SK-N-MC (cell line): Measurements from ENCODE around the gene SLCO4A1.

Experiments used
- DNase-seq: peaks from one replicate; pipeline ENCODE4 v3.0.0-alpha.2; 2011; ENCODE audit warnings: low read depth, low spot score
- H3K27ac ChIP-seq: fragments of 200-600 bp; sonication (generic); 2 replicates; pipeline ENCODE4 v1.5.1; 2016; ENCODE audit warnings: mixed run types
- H3K36me3 ChIP-seq: fragments of 200-600 bp; sonication (generic); 2 replicates; pipeline ENCODE4 v1.6.1; 2017; ENCODE audit warnings: antibody characterized with exemption, low read length, mixed read lengths; ENCODE audit not compliant: insufficient read depth
- H3K4me3 ChIP-seq: fragments of 200-600 bp; sonication (generic); 2 replicates; pipeline ENCODE4 v1.5.1; 2016
- H3K9ac ChIP-seq: fragments of 200-600 bp; sonication (generic); 2 replicates; pipeline ENCODE4 v1.8.0; 2017; ENCODE audit warnings: mixed run types, mixed read lengths; ENCODE audit not compliant: insufficient read length
- H3K9me3 ChIP-seq: fragments of 200-600 bp; sonication (generic); 2 replicates; pipeline ENCODE4 v1.6.1; 2017; ENCODE audit warnings: low read depth, mild to moderate bottlenecking, antibody characterized with exemption, low read length, moderate library complexity, mixed read lengths
- EZH2 ChIP-seq: fragments of 200-600 bp; sonication (generic); IDR thresholded peaks from one replicate; pipeline ENCODE4 v1.6.1; 2017; ENCODE audit warnings: antibody characterized with exemption
- FOXP2 ChIP-seq: optimal IDR thresholded peaks from 2 replicates; pipeline ENCODE3; 2011; ENCODE audit warnings: mild to moderate bottlenecking, moderate library complexity; ENCODE audit not compliant: insufficient read depth; ENCODE audit errors: extremely low read length, control extremely low read depth
- POLR2AphosphoS5 ChIP-seq: IDR thresholded peaks from 2 replicates; pipeline ENCODE4 v1.6.1; 2012; ENCODE audit warnings: mild to moderate bottlenecking, low read depth, low read length, borderline replicate concordance

Gene SLCO4A1

GRCh38 chr20:62637521-62638054, 4.7 kb upstream of the SLCO4A1 start:
- Histone ChIP-seq H3K4me3 (no peak overlapping the region), H3K9me3 (no peaks in the 10 kb centered on the region), H3K9ac (no peak overlapping the region), H3K27ac (no peak overlapping the region), H3K36me3 (no peaks in the 10 kb centered on the region)
- TF ChIP-seq POLR2AphosphoS5 (no peak), FOXP2 (no peak), EZH2 (no peak)
- no peak for DNase-seq

DNA sequence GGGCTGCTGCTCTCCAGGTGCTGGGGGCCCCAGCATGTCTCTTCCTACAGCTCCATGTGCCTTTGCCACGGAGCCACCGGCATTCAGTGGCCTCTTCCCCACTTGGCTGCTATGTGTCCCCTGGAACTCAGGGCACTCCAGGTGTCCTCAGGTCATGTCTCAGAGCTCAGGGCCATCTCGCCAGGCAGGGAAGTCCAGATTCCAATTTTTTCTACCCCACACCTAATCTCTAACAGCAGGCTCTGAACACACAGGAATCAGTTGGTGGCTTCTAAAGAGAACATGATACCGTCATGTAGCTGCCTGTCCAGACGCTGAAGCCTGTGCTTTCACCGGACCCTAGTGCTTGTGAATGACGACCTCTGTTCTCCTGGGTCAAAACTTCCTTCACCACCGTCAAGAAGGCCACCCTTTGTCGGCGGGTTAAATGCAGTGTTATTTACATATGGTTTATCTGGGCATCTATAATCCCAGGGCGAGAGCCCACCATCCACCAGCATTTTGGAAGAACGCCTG, 4.2 kb upstream of the SLCO4A1 start:
- Histone ChIP-seq H3K36me3 (no peaks in the 10 kb centered on the region), H3K9me3 (no peaks in the 10 kb centered on the region), H3K4me3 (no peak overlapping the region), H3K27ac (no peak overlapping the region), H3K9ac (no peak overlapping the region)
- DNase-seq = no peak
- TF ChIP-seq POLR2AphosphoS5 (no peak), EZH2 (no peak), FOXP2 (no peak)

GRCh38 chr20:62638679-62639406, 3.5 kb upstream of the SLCO4A1 start:
- H3K9ac ChIP-seq = no peak overlapping the region
- no peaks in the 10 kb centered on the region for H3K36me3 ChIP-seq
- H3K9me3 ChIP-seq = no peaks in the 10 kb centered on the region
- H3K4me3 ChIP-seq = no peak overlapping the region
- no peak overlapping the region for H3K27ac ChIP-seq
- DNase-seq = no peak
- TF ChIP-seq FOXP2 (no peak), POLR2AphosphoS5 (no peak), EZH2 (no peak)

DNA sequence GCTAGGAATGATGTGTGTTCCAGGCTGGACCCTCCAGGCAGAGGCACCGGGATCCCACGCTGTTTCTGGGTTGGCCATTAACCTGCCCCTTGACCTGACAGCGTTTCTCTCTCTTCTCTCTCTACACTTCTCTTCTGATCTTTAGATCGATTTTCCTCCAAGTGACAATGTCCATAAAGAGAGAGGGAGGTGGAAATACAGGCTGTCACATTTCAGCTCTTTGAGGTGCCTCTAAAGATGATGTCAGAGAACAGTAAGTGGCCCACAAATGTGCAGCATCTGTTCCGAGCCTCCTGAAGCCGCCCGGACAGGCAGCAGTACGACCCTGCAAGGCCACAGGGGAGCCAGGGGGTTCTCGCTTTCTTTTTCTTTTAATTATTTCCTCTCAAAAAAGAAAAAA, 2.5 kb upstream of the SLCO4A1 start:
- TF ChIP-seq EZH2 = no peak
- no peak for TF ChIP-seq FOXP2
- TF ChIP-seq POLR2AphosphoS5 = no peak
- no peak overlapping the region for H3K27ac ChIP-seq
- no peak for DNase-seq
- H3K4me3 ChIP-seq = no peak overlapping the region
- H3K9me3 ChIP-seq = no peaks in the 10 kb centered on the region
- H3K9ac ChIP-seq = no peak overlapping the region
- H3K36me3 ChIP-seq = no peaks in the 10 kb centered on the region

GRCh38 chr20:62640870-62641269, 1.4 kb upstream of the SLCO4A1 start:
- no peak overlapping the region for H3K27ac ChIP-seq
- no peak for TF ChIP-seq POLR2AphosphoS5
- no peak for TF ChIP-seq EZH2
- TF ChIP-seq FOXP2 = no peak
- no peak overlapping the region for H3K9ac ChIP-seq
- no peak for DNase-seq
- H3K9me3 ChIP-seq = no peaks in the 10 kb centered on the region
- H3K4me3 ChIP-seq = no peak overlapping the region
- no peaks in the 10 kb centered on the region for H3K36me3 ChIP-seq

DNA sequence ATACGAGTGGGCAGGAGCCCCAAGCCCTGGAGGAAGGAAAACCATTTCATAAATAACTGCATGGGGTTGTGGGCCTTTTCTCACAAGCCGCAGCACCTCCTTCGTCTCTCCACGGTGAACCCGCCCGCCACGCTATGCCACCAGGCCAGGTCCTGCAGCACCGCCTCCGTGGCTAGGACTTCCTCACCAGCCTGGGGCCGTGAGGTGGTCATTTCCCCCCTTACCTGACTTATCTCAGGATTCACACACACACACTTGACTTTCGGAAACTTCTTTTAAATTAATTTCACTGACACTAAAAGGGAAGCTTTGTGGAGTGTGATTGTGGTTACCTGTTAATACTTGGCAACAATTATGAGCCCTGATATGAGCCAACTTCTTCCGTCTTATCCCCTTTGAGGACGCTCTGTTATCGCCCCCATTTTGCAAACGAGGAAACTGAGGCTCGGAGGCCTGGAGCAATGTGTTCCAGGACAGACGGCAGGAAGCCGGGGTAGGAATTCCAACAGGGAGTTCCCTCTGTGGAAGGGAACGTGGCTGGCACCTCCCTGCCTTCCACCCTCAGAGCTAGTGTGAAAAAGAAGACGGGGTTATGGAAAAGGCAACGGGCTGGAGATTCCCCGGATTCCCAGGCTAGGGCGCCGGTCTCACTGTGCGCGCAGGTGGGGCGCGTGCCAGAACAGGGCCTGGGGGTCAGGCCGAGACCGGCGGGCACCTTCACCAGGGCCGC, 817 bp upstream of the SLCO4A1 start:
- no peak overlapping the region for H3K27ac ChIP-seq
- no peak for DNase-seq
- H3K4me3 ChIP-seq = peak overlapping the region; percentile 91
- TF ChIP-seq FOXP2 = no peak
- no peak for TF ChIP-seq POLR2AphosphoS5
- TF ChIP-seq EZH2 = no peak
- no peaks in the 10 kb centered on the region for H3K36me3 ChIP-seq
- H3K9ac ChIP-seq = peak overlapping the region; percentile 76
- no peaks in the 10 kb centered on the region for H3K9me3 ChIP-seq

DNA sequence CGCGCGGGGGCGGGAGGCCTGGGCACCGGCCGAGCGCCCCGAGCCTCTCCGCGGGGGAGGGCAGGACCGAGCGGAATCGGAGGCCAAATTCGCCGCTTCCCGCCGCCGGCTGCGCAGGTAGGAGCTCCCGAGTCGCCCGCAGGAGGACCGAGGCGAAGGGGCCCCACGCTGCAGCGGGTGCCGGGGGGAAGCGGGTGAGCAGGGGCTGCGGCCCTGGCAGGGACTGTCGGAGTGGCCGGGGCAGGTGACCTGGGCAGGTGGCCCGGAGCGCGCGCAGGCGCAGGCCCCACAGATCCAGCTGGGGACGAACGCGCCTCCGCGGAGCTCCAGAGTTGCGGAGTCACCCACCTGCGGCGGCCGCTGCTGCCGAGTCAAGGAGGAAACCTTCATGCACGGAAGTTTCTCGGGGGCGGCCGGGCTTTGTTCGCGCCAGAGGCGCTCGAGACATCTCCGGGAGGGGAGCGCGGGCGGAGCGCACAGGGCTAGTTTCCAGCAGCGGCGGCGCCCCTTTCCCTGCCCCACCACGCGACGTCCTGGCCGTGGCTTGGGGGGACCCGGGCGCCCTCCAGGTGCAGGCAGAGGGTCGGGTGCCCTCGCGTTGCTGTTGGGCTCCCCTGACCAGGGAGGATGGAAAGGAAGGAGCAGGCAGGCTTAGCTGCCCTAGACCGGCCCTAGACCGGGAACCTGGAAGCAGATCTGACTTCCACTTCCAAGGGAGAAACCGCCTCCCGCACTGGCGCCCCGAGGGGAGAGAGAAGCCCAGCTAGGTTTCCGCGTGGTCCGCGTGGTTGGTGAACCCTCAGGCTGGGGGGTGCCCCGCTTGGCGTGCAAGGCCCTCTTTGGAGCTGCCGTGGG, 590 bp downstream of the SLCO4A1 start:
- peak overlapping the region; percentile 78 for H3K9ac ChIP-seq
- no peaks in the 10 kb centered on the region for H3K9me3 ChIP-seq
- H3K36me3 ChIP-seq = no peaks in the 10 kb centered on the region
- H3K4me3 ChIP-seq = peak overlapping the region; percentile 91
- no peak for DNase-seq
- no peak for TF ChIP-seq EZH2
- TF ChIP-seq FOXP2 = no peak
- no peak for TF ChIP-seq POLR2AphosphoS5
- no peak overlapping the region for H3K27ac ChIP-seq

GRCh38 chr20:62643521-62644043, 1.3 kb downstream of the SLCO4A1 start:
- H3K27ac ChIP-seq = no peak overlapping the region
- peak overlapping the region; percentile 91 for H3K4me3 ChIP-seq

More at GRCh38 chr20:62643521-62644043, 1.3 kb downstream of the SLCO4A1 start:
- TF ChIP-seq EZH2 (no peak), FOXP2 (no peak), POLR2AphosphoS5 (no peak)
- H3K36me3 ChIP-seq = no peaks in the 10 kb centered on the region; the same call in 1 of the 2 replicates
- no peaks in the 10 kb centered on the region for H3K9me3 ChIP-seq
- no peak overlapping the region for H3K9ac ChIP-seq
- DNase-seq = no peak
